22Rv1 (cell line): ENCODE results near the gene PRIMPOL.

Experiments
- H3K27ac ChIP-seq: fragments of 450-650 bp; 2 replicates; pipeline ENCODE4 v1.5.1; 2017
- CTCF ChIP-seq: fragments of 450-650 bp; IDR thresholded peaks from 2 replicates; pipeline ENCODE4 v1.5.1; 2017; ENCODE audit warnings: mild to moderate bottlenecking
- ZFX ChIP-seq: fragments of 450-650 bp; IDR thresholded peaks from 2 replicates; pipeline ENCODE4 v1.6.1; 2017; ENCODE audit warnings: antibody characterized with exemption, borderline replicate concordance

Gene PRIMPOL

DNA sequence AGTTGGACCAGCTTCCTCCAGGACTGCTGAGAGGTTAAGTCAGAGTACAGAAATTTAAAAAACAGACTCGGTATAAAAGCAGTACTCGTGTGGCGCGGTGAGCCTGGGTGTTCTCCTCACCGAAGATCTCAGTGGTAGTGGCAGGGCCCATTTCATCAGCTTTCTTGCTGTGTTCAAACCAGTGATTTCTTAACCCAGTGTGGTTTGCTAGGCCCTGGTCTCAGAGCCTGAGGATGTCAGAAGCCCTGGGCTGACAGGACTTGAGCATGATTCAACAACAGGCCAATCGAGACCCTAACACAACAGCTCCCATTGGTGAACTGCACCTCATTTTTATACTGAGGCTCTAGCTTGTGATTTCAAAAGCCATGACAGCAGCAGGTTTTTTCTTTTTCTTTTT is 23.2 kb downstream of the PRIMPOL start:
- no peak for TF ChIP-seq ZFX
- no peak for TF ChIP-seq CTCF
- H3K27ac ChIP-seq, result no peak overlapping the region

DNA sequence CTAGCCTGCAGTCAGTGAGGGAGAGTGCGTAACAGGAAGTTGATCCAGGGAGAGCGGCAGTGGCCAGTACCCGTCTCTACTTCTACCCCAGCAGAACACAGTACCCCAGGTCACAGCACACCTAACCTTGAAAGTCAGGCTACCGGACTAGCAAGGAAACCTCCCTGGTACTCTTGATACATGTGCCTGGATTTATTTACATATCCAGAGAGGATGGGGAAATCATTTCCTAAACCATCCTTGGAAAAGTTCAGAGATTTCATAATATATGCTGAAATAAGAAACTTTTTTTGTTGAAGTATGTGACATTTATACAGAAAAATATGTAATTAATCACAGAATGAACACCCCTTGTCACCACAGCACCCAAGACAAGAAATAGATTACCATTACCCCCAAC is 24.5 kb downstream of the PRIMPOL start:
- TF ChIP-seq ZFX, result no peak
- no peak overlapping the region for H3K27ac ChIP-seq

GRCh38 chr4:184675018-184675417 is 25.5 kb downstream of the PRIMPOL start:
- no peak for TF ChIP-seq CTCF
- no peak for TF ChIP-seq ZFX

GRCh38 chr4:184675821-184676492 is 26.4 kb downstream of the PRIMPOL start:
- no peak for TF ChIP-seq CTCF
- TF ChIP-seq ZFX, result no peak
- H3K27ac ChIP-seq, result no peak overlapping the region

More at GRCh38 chr4:184675018-184675417, 25.5 kb downstream of the PRIMPOL start:
- H3K27ac ChIP-seq, result no peak overlapping the region

DNA sequence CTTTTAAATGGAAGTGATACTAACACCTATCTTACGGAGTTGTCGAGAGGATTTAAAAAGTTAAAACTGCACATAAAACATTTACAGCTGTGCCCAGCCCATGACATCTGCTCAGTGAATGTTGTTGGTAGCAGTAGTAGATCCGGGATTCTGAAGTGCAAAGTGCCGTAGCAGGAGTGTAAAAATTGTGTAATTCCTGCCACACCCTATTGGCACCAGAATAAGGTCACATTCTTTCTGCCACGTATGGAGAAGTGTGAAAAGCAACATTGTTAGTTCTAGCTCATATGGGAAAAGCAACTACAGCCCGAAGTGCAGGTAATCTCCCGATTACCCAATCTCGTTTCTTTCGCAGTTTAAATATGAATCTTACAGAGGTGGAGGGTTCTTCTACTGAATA is 31.2 kb downstream of the PRIMPOL start:
- TF ChIP-seq ZFX, result no peak
- no peak for TF ChIP-seq CTCF
- no peak overlapping the region for H3K27ac ChIP-seq

GRCh38 chr4:184681916-184682315 is 32.4 kb downstream of the PRIMPOL start:
- H3K27ac ChIP-seq, result no peak overlapping the region
- TF ChIP-seq ZFX (no peak), CTCF (no peak)

- TF ChIP-seq CTCF, result no peak
- TF ChIP-seq ZFX, result no peak
- no peak overlapping the region for H3K27ac ChIP-seq
Observed at GRCh38 chr4:184684491-184685189, 35.1 kb downstream of the PRIMPOL start.
